Measurements from ENCODE around the gene FHAD1.

DNA sequence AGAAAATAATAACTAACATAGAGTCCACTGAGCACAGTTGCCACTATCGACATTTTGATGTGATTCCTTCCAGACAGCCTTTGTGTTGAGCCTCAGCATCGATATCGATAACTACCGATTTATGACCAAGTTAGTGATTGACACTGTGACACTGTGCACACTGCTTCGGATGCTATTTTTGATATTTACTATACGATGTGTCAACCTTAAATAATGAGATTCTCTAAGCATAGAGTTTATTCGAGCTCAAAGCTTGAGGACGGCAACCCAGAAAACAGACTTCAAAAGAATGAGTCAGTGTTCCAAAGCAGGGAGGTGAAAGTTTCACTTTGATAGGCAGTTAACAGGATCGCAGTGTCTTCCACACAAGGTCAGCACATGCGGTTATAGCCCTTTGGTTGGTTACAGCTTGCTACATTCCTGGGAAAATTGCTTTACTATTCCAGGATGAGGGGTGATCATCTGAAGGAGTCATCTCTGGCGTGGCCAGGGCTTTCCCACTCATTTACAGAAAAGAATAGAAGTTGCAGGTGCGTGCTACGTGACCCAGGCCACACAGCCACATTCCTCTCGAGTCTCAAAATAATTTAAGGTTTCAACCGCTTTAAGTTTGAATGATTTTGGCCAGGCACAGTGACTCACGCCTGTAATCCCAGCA, 109.1 kb downstream of the FHAD1 start:
- no peak for TF ChIP-seq TAF1 (IDR thresholded peaks at IDR 0.05; ENCODE audit: low read depth)
- TF ChIP-seq MAX (IDR thresholded peaks at IDR 0.05), result no peak
- no peak for TF ChIP-seq EP300 (IDR thresholded peaks at IDR 0.05; ENCODE audit: borderline replicate concordance)
